ENCODE data around the gene KAT6B.

The KAT6B gene

GRCh38 chr10:75074711-75075445 lies 248.5 kb downstream of the KAT6B start:
- no peak for DNase-seq

- no peak for DNase-seq
Observed at GRCh38 chr10:75076348-75076747, 249.9 kb downstream of the KAT6B start.

GRCh38 chr10:75079436-75080083 lies 253.2 kb downstream of the KAT6B start:
- DNase-seq = no peak

GRCh38 chr10:75080554-75080953 lies 254.2 kb downstream of the KAT6B start:
- DNase-seq = no peak

GRCh38 chr10:75081379-75081778 lies 255.0 kb downstream of the KAT6B start:
- DNase-seq = no peak
